ENCODE data around the gene GMEB2.
A peak's percentile ranks its signal among the peaks of the same experiment; 100 is the strongest.

GMEB2 gene

DNA sequence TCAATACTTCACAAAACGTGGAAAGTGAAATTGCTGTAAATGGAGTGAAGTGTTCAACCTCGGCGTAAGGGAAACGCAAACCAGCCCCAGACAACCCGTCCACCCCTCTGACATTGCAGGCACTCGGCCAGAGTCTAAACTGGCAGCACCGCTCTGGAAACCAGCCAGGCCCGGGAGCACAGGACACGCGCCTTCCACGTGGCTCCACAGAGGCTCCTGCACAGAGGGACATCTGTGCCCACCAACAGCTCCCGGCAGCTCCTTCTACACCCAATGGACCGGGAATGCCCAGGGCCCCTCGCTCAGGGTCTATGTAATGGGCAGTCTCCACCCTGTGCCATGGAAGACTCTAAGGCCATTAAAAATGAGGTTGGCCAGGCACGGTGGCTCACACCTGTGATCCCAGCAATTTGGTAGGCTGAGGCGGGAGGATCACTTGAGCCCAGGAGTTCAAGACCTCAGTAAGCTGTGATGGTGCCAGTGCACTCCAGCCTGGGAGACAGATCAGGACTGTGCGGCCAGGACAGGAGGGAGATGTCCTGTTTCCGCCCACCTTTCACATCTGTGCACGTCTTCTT, 49.5 kb downstream of the GMEB2 start:
- DNase-seq (ENCODE audit: low read depth) = no peak
- H3K4me3 ChIP-seq (replicated peaks; ENCODE audit: low read depth, low read length) = no peak overlapping the region
- TF ChIP-seq, protein P1, sequence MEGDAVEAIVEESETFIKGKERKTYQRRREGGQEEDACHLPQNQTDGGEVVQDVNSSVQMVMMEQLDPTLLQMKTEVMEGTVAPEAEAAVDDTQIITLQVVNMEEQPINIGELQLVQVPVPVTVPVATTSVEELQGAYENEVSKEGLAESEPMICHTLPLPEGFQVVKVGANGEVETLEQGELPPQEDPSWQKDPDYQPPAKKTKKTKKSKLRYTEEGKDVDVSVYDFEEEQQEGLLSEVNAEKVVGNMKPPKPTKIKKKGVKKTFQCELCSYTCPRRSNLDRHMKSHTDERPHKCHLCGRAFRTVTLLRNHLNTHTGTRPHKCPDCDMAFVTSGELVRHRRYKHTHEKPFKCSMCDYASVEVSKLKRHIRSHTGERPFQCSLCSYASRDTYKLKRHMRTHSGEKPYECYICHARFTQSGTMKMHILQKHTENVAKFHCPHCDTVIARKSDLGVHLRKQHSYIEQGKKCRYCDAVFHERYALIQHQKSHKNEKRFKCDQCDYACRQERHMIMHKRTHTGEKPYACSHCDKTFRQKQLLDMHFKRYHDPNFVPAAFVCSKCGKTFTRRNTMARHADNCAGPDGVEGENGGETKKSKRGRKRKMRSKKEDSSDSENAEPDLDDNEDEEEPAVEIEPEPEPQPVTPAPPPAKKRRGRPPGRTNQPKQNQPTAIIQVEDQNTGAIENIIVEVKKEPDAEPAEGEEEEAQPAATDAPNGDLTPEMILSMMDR (IDR thresholded peaks at IDR 0.05; ENCODE audit: low read length, missing control alignments) = no peak

DNA sequence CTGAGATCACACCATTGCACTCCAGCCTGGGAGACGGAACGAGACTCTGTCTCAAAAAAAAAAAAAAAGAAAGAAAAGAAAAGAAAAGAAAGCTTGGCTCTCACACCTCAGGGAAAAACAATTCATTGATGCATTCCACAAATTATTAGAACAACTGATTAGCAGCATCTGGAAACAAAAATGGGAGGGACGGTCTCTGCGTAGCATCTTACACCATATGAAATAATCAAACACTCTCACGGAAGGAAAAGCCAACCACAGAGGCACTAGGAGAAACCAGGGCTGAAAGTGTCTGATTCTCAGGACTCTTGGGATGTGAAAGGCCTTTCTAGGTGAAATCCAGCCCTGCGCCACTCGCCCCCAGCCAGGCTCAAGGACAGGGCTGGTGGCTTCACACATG, 50.6 kb downstream of the GMEB2 start:
- H3K4me3 ChIP-seq (replicated peaks; ENCODE audit: low read depth, low read length) = no peak overlapping the region
- no peak for DNase-seq (ENCODE audit: low read depth)
- TF ChIP-seq, protein P1 (IDR thresholded peaks at IDR 0.05; ENCODE audit: low read length, missing control alignments) = no peak

DNA sequence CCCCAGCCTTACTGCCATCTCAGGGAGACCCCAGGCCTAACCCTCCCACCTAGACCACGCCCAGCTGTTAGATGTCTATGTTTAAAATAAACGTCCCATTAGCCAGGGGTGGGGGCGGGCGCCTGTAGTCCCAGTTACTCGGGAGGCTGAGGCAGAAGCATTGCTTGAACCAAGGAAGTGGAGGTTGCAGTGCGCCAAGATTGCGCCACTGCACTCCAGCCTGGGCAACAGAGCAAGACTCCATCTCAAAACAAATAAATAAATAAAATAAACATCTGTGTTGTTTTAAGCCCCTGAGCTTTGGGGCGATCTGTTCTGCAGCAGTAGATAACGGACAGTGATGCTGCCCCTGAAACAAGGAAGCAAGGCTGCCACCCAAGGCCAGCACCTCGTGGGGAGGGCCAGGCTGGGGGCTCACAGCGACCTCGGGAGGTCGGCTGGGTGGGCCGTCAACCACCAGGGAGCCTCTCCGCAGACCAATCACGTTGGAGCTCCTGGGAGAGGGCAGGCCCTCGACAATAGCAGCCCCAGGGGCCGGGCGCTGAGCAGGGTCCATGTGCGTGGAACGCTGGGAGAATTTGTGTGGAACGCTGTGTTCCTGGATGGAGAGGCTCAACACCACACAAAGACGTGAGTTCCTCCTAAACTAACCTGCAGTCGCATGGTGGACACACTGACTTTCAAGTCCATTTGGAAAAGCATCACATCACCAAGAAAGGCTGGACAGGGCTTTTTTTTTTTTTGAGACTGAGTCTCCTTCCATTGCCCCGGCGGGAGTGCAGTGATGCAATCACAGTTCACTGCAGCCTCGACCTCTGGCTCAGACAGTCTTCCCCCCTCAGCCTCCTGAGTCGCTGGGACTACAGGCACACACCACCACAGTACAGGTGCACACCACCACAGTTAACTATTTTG, 51.8 kb downstream of the GMEB2 start:
- peak; percentile 19 for DNase-seq (ENCODE audit: low read depth)
- no peak overlapping the region for H3K4me3 ChIP-seq (replicated peaks; ENCODE audit: low read depth, low read length)
- TF ChIP-seq, protein P1 (IDR thresholded peaks at IDR 0.05; ENCODE audit: low read length, missing control alignments) = no peak

DNA sequence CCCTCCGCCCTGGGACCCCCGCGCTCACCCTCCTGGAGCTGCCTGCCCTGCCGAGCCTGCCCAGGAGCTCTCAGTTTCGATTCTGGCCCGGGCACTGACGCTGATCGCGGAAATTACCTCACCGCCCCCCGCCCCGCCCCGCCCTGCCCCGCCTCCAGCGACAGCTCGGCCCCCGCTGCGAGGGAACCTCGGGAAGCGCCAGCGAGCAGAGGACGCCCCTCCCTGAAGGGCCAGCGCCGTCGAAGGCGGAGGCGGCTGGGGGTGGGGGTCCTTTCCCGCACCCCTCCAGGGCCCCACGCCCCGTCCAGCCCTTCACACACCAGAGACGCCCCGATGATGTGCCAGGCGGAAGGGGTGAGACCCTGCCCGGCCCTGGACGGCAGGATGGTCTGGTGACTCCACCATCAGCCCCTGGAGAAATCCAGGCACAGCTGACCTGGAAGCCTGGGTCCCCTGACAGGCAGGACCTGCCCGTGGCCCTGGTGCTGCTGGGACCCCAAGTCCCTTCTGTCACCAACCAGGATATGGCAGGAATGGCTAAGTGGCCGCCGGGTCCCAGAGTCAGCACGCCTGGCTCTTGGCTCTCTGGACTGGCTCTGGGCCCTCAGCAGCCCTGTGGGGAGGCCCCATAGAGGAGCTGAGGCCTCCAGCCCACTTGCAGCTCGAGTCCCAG, 52.6 kb downstream of the GMEB2 start, which contains the start of gene HELZ2:
HELZ2 (minus strand) TSS at position 84 of the 673 bp plus-strand sequence. CDS start 1,854 bp downstream, outside the sequence.
- peak within 1 kb of the TSS; percentile 81 for H3K4me3 ChIP-seq (replicated peaks; ENCODE audit: low read depth, low read length)
- TF ChIP-seq, protein P1 (IDR thresholded peaks at IDR 0.05; ENCODE audit: low read length, missing control alignments) = no peak
- peak; percentile 50 for DNase-seq (ENCODE audit: low read depth)

DNA sequence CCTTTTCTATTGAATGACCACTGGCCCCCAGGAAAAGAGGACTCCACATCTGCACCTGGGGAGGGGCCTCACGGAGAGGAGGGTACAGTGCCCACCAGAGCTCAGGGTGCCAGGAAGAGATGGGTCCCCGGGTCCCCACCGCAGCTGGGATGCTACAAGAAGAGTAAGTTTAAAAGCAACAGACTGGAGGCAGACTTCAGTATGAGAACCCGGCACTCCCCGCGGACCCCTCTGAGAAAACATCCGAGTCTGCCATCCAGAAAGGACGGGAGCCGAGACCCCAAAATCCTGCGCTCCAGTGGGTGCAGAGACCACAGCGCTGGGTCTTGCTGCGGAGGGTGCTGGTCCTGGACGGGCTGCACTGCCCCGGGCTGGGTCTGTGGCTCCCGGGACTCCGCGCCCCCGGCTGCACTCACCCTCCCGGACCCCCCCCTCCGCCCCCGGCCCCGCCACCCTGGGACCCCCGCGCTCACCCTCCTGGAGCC, 53.2 kb downstream of the GMEB2 start:
- H3K4me3 ChIP-seq (replicated peaks; ENCODE audit: low read depth, low read length) = peak overlapping the region; percentile 81
- no peak for DNase-seq (ENCODE audit: low read depth)
- TF ChIP-seq, protein P1 (IDR thresholded peaks at IDR 0.05; ENCODE audit: low read length, missing control alignments) = no peak

DNA sequence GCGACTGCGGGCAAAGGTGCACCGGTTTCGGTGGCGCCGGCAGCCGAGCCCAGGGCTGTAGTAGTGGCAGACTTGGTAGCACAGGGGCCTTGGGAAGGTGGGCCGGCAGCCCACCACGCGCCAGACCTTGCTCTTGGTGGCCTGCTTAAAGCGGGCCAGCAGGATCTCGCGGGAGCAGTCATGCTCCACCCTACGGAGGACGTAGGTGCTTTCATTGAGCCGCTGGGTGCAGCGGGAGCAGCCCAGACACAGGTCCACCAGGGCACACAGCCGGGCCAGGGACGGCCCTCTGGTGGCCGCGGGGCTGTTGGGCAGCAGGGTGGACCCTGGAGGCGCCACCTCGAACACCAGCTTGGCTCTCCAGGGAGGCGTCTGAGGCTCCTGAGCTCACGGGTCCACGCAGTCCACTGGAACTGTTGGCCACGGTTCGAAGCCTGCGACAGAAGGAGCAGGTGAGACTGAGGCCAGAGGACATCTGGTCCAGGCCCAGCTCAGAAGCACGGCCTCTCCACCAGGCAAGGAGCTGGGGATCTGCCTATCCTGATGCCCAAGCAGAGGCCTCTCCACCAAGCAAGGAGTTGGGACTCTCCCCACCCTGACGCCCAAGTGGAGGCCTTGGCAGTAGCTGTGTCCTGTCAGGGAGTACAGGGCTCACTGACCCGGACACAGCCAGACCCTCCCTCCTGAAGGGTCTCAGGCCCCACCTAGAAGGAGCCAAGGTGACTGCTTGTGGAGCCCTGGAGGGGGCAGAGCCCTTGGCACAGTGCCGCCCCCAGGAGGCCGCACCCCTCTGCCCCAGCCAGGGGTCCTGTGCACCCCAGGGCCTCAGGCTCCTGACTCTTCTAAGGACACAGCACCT, 53.9 kb downstream of the GMEB2 start:
- DNase-seq (ENCODE audit: low read depth) = no peak

More for the DNA sequence above, 53.9 kb downstream of the GMEB2 start:
- H3K4me3 ChIP-seq (replicated peaks; ENCODE audit: low read depth, low read length) = peak overlapping the region; percentile 81
- TF ChIP-seq, protein P1 (IDR thresholded peaks at IDR 0.05; ENCODE audit: low read length, missing control alignments) = peak; percentile 7

All from fibroblast of pulmonary artery (primary cell).